ENCODE data around the gene BCL10.

Gene BCL10

DNA sequence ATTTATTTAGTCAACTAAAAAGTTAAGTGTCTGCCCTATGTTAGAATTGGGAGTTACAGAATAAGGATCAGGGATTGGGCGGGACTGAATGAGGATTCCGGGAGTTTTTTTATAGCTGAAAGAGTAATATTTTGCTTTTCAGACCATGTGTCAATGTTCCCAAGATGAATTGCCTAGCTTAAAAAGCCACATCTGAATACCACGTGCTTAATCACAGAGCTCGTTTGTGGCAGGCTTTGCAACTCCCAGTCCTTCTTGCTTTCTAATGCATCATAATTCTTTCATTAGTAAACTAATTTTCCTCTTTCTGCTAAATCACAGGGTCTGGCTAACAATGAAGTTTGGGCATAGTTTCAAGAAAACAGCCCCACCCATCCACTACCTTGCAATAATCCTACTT, 4.2 kb upstream of the BCL10 start:
- TF ChIP-seq CTCF (IDR thresholded peaks at IDR 0.05; ENCODE audit: control extremely low read depth, extremely low read depth, low read depth, missing control alignments): no peak
- ChIA-PET CTCF (interaction anchor here (1.0 to 1.4 kb wide), 4 partner anchors 10 to 26 kb away, joined by 3 to 7 read pairs (median 4); no protein-coding TSS in a partner anchor), POLR2A (interaction anchor here (0.8 kb wide), 1 partner anchor 22 kb away, joined by 3 read pairs; no protein-coding TSS in a partner anchor)
- no peak for DNase-seq (ENCODE audit: extremely low spot score)

GRCh38 chr1:85279458-85280080, 3.1 kb upstream of the BCL10 start:
- CTCF ChIA-PET: interaction anchor here (1.0 to 1.7 kb wide), 3 partner anchors 14 to 29 kb away, joined by 3 to 5 read pairs (median 5); no protein-coding TSS in a partner anchor
- POLR2A ChIA-PET: no interaction called here
- DNase-seq (ENCODE audit: extremely low spot score): no peak
- no peak for TF ChIP-seq CTCF (IDR thresholded peaks at IDR 0.05; ENCODE audit: control extremely low read depth, extremely low read depth, low read depth, missing control alignments)

DNA sequence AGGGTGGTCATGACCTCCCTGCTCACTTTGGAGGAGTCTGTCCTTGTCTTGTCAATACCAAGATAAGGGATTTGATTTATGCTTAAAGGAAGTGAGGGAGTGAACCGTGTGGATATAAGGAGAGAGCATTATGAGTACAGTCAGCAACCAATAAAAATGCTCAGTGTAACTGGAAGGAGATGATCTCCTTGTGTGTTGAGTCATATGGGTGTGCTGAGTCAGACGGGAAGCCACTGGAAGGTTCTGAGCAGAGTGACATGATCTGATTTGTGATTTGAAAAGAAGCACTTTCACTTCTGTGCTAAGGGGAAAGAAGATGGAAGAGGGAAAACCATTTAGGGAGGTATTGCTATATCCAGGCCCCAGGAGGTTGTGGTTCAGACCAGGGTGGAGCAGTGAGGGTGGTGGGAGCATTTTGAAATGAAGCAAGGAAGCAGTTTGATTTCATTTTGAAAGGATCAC, 2.5 kb upstream of the BCL10 start:
- CTCF ChIA-PET: interaction anchor here (1.0 to 12.0 kb wide), 4 partner anchors 14 to 29 kb away, joined by 3 to 203 read pairs (median 5); partner anchors contain the start of gene C1orf52
- POLR2A ChIA-PET: no interaction called here
- peak; percentile 41 for DNase-seq (ENCODE audit: extremely low spot score)
- TF ChIP-seq CTCF (IDR thresholded peaks at IDR 0.05; ENCODE audit: control extremely low read depth, extremely low read depth, low read depth, missing control alignments): no peak

- ChIA-PET POLR2A (no interaction called here), CTCF (interaction anchor here (1.6 to 12.0 kb wide), 5 partner anchors 17 to 524 kb away, joined by 3 to 203 read pairs (median 9); partner anchors contain the start of gene C1orf52)
- no peak for TF ChIP-seq CTCF (IDR thresholded peaks at IDR 0.05; ENCODE audit: control extremely low read depth, extremely low read depth, low read depth, missing control alignments)
- DNase-seq (ENCODE audit: extremely low spot score): no peak
Measured at GRCh38 chr1:85277802-85278201, 1.4 kb upstream of the BCL10 start.

DNA sequence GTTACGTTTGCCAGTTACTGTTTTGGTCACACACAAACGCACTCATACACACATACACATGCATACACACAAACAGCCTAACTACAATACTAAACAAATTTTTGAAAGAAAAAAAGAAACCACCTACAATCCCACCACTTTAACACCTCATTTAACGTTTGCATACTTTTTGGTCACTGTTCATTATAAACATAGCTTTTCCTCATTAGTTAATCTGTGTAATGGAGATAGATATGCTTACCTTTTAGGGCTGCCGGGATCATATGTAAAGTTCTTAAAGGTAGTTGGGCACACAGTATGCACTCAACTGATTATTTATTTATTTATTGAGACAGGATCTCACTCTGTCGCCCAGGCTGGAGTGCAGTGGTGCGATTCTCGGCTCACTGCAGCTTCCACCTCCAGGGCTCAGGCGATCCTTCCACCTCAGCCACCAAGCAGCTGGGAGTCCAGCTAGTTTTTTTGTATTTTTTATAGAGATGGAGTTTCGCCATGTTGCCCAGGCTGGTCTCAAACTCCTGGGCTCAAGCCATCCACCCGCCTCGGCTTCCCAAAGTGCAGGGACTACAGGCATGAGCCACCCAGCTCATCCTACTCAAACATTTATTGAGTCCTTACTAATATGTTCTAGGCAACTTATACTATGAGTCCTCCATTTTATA, 677 bp upstream of the BCL10 start:
- ChIA-PET CTCF (interaction anchor here (1.0 to 12.0 kb wide), 10 partner anchors 9 to 523 kb away, joined by 3 to 203 read pairs (median 5); partner anchors contain the start of gene C1orf52), POLR2A (interaction anchor here (0.9 to 1.7 kb wide), 4 partner anchors 8 to 20 kb away, joined by 4 to 9 read pairs (median 6); partner anchors contain the start of gene C1orf52)
- TF ChIP-seq CTCF (IDR thresholded peaks at IDR 0.05; ENCODE audit: control extremely low read depth, extremely low read depth, low read depth, missing control alignments): no peak
- no peak for DNase-seq (ENCODE audit: extremely low spot score)

GRCh38 chr1:85275701-85276214, 674 bp downstream of the BCL10 start:
- peak; percentile 35 for DNase-seq (ENCODE audit: extremely low spot score)
- ChIA-PET POLR2A (interaction anchor here (0.6 to 1.7 kb wide), 4 partner anchors 13 to 1123 kb away, joined by 3 to 9 read pairs (median 5); partner anchors contain the start of gene C1orf52), CTCF (interaction anchor here (1.0 to 12.0 kb wide), 6 partner anchors 8 to 331 kb away, joined by 4 to 203 read pairs (median 7); partner anchors contain the start of gene C1orf52)
- no peak for TF ChIP-seq CTCF (IDR thresholded peaks at IDR 0.05; ENCODE audit: control extremely low read depth, extremely low read depth, low read depth, missing control alignments)
